Pulmonary artery endothelial cell (primary cell): ENCODE measurements around the gene AGXT2. TPM values are rescaled to one million over a fixed set of nuclear protein-coding genes. Genes with fewer than 3 reads are reported as not detected.

Source experiments
- DNase-seq: peaks from one replicate; pipeline ENCODE4 v3.0.0-alpha.2; 2011; ENCODE audit warnings: low read depth, low spot score
- total RNA-seq: library from RNA; depleted of rRNA; stranded (reverse); fragments of >200 nt; gene quantifications from 2 replicates; pipeline ENCODE4 v1.2.3, GENCODE V29; 2014

The AGXT2 gene
- total RNA-seq, 1 donor from 2014 or later, result not detected

GRCh38 chr5:35016174-35017051, 31.3 kb downstream of the AGXT2 start:
- DNase-seq, result no peak

- DNase-seq, result no peak
These were observed 32.7 kb downstream of the AGXT2 start for GRCh38 chr5:35015063-35015462.

GRCh38 chr5:35012796-35013195, 35.0 kb downstream of the AGXT2 start:
- no peak for DNase-seq

GRCh38 chr5:35012365-35012764, 35.4 kb downstream of the AGXT2 start:
- no peak for DNase-seq

- no peak for DNase-seq
These were observed 37.1 kb downstream of the AGXT2 start for GRCh38 chr5:35010676-35011075.

- DNase-seq, result no peak
These were observed 38.1 kb downstream of the AGXT2 start for GRCh38 chr5:35009657-35010056.

DNA sequence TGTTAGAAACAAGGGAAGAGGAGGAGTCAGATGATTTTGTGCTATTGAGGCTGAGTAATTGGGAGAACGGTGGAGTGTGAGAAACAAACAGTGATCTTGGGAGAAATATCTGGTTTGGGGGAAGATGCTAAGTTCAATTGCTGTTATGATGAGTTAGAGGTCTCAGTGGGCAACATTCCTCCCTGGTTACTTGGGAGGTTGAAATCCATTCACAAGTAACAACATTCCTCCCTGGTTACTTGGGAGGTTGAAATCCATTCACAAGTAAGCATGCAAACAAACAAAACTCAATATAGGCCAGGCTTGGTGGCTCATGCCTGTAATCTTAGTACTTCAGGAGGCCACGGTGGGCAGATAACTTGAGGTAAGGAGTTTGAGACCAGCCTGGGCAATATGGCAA, 38.7 kb downstream of the AGXT2 start:
- no peak for DNase-seq

DNA sequence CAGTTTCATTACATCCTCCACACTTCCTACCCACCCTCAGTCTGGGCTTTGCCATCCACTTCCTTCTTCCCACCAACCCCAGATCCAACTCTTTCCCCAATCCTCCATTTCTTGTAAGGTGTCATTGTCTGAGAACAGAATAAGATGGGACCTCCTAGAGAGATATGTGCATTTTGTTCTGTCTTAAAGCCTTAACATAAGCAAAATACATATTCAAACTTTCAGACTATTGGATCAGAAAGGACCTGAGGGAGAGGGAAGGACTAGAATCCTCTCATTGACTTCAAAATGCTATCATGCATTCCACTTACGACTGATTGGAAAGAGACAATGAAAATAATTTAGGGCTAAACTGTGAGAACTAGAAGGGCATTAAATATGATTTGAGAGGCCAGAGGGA, 43.0 kb downstream of the AGXT2 start:
- no peak for DNase-seq

DNA sequence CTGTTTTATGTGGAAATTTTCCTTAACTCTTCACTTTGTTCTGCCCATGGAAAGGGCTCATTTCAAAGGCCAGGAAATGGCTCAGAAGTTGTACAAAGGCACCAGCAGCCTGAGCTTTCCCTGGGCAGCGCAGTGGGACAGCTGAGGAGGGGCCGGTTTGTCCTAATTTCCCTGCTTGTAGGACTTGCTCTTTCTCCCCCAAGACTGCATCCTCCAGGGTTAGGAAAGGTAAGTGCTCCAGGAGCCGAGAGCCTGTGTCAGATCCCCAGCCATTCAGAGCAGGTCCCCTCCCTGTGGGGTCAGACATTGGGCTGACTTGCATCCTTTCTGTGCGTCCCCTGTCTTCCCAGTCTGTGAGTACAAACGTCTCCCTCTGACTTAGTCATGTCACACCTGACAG, 43.5 kb downstream of the AGXT2 start:
- no peak for DNase-seq

- DNase-seq, result no peak
These were observed 44.5 kb downstream of the AGXT2 start for GRCh38 chr5:35003018-35003957.

DNA sequence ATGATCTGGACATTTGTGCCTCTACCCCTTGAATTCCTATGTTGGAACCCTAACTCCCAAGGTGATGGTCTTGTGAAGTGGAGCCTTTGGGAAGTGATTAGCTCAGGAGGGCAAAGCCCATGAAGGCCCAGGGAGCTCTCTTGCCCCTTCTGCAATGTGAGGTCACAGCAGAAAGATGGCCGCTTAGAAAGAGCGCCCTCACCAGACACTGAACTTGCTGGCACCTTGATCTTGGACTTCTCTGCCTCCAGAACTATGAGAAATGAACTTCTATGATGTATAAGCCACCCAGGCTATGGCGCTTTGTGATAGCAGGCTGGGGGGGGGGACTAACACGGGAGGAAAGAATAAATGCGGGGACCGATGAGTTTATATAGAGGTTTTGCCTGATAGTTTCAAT, 45.3 kb downstream of the AGXT2 start:
- DNase-seq, result no peak

DNA sequence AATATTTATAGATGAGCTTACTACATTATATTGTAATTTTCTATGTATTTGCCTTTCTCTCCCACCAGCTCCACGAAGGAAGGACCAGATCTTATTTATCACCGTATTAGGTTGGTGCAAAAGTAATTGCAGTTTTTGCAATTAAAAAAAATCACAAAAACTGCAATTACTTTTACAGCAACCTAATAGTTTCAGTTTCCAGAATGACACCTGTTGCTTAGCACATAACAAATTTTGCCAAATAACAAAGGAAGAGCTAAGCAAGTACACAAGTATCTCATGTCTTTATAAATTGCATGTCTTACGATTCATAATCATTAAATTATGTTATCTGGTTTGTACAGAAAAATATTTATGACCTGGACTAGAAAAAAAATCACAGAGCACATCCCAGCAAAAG, 45.9 kb downstream of the AGXT2 start:
- DNase-seq, result no peak

- no peak for DNase-seq
These were observed 49.5 kb downstream of the AGXT2 start for GRCh38 chr5:34998058-34998789.

DNA sequence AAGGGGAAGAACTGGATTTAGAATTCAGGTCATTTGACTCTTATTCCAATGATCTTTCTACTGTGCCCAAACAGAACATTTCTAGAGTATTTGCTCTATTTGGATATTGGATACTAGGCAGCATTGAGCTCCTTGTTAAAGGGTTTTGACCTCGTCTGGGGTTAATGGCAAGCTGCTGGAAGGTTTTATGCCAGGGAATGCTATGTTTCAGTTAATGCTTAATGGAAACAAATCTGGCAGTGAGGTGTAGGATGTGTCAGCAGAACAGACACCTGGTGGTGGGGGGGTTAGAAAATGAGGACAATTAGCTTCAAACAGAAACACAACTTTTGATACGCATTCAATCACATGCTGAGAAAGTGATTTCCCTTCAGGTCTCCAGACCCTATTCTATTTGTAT, 51.5 kb downstream of the AGXT2 start:
- DNase-seq, result no peak

GRCh38 chr5:34993951-34994350, 53.8 kb downstream of the AGXT2 start:
- no peak for DNase-seq

DNA sequence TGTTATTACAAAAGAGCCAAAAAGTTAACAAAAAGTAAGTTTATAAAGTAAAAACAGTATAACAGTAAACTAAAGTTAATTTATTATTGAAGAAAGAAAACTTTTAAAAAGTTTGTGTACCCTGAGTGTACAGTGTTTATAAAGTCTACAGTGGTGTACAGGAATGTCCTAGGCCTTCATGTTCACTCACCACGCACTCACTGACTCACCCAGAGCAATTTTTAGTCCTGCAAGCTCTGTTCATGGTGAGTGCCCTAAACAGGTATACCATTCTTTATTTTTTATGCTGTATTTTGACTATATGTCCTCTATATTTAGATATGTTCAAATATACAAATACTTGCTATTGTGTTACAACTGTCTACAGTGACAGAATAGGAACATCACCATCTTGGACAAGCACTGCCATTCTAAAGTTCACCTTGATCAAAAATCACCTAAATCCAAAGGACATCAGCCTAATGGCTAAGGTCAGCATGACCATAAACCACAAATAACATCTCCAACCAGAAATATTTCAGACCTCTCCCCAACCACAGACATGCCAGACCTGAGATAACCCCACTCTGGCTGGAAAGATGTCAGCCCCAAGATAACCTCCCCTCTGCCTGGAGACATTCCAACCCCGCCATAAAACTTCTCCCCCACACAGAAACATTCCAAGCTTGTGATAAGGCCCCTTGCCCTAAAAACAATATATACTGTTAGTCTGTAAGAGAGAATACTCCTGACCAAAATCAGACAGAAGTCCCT, 56.1 kb downstream of the AGXT2 start:
- DNase-seq, result no peak

GRCh38 chr5:34986965-34987364, 60.8 kb downstream of the AGXT2 start:
- DNase-seq, result no peak

DNA sequence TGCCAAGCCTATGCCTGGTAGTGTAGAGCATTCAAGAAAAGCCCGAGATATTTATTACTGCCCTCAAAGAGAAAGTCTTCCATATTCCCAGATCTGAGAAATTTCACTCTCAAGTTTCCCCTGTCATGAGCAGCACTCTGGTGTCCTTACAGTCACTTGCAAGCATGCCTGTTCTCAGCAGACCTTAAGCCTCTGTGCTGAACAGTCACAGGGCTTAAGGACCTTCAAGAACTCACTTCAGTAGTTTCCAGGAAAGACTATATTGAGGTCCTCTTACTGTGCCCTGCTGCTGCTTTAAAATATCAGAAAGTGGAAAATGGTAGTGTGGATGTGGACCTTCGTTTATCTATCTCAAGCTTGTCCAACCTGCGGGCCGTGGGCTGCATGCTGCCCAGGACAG, 64.9 kb downstream of the AGXT2 start:
- no peak for DNase-seq

GRCh38 chr5:34978681-34979080, 69.1 kb downstream of the AGXT2 start:
- no peak for DNase-seq

DNA sequence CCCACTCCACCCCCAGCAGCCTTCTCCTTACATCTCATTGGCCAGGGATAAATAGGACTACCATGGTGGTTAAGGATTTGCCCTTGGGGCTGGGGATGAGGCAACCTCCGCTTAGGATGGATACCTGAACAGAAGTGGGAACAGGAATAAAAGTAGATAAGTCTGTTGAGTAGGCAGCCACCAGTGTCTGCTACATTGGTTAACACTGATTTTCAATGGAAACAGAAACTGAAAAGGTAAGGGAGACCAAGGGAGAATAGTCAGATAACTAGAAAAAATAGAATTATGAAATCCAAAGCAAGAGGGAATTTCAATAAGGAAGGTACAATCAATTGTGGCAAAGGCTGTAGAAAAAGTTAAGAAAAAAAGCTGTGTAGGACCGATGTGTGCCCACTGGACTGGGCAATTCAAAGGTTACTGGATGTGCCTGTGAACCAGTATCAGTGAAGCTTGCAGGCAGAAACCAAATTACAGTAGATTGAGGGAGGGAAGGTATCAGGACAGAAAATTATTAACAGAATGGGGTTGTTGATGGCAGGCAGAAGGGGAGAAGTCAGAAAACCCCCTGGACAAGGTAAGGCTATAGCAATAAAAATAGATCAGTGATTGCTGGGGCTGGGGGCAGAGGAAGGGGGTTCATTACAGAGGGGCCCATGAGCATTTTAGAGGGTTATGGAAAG, 69.7 kb downstream of the AGXT2 start:
- no peak for DNase-seq
